Endothelial cell of umbilical vein (primary cell): ENCODE measurements around the gene ADCY5.

Experiments used
- EZH2 ChIP-seq: IDR thresholded peaks from 2 replicates; pipeline ENCODE4 v1.6.1; 2012; ENCODE audit warnings: borderline replicate concordance, low read depth, mild to moderate bottlenecking, moderate library complexity, low read length, inconsistent platforms; ENCODE audit not compliant: severe bottlenecking
- JUN ChIP-seq: IDR thresholded peaks from 2 replicates; pipeline ENCODE4 v1.6.1; 2011; ENCODE audit warnings: borderline replicate concordance, low read depth; ENCODE audit not compliant: insufficient read length, insufficient read depth
- MYC ChIP-seq: IDR thresholded peaks from one replicate; pipeline ENCODE4 v1.6.1; 2011; ENCODE audit warnings: mild to moderate bottlenecking, low read depth, low read length
- POLR2A ChIP-seq: IDR thresholded peaks from 2 replicates; pipeline ENCODE4 v1.6.1; 2012; ENCODE audit warnings: low read depth, mild to moderate bottlenecking, control low read depth, low read length
- POLR2AphosphoS5 ChIP-seq: IDR thresholded peaks from 2 replicates; pipeline ENCODE4 v1.6.1; 2012; ENCODE audit warnings: low read depth, mild to moderate bottlenecking, control low read depth, low read length, moderate library complexity; ENCODE audit not compliant: insufficient read depth
- TF ChIP-seq, protein P1 (sequence below): IDR thresholded peaks from 2 replicates; pipeline ENCODE4 v1.6.1; 2011; ENCODE audit not compliant: insufficient read depth, insufficient read length
- TF ChIP-seq, protein P2 (sequence below), 2 donors: IDR thresholded peaks; 1 replicate in 1 of 2; 2 replicates in 1 of 2; pipeline ENCODE4 v1.5.1; 2011; ENCODE audit warnings: low read length in 2 of 2, mild to moderate bottlenecking in 2 of 2, moderate library complexity in 2 of 2, control low read depth in 1 of 2, inconsistent platforms in 1 of 2, low read depth in 1 of 2; ENCODE audit not compliant: insufficient read depth in 1 of 2; ENCODE audit errors: extremely low read depth in 1 of 2

DNA sequence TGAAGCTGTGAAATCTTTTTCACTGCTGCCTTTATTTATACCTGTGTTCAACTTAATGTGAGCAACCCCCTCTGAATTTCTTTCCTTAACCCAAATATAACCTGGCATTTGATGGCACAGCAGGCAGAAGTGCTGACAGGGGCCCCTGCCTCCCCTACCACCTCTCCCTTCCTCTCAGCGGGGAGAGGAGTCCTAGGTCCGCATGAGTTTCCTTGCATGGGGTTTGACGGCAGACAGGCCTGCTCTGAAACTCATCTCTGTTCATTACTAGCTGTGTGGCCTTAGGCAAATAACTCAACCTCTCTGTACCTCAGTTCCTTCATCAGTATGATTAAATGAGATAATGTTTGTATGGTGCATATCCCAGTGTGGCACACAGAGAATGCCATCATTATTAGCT lies 167.5 kb downstream of the ADCY5 start:
- no peak for TF ChIP-seq EZH2
- TF ChIP-seq, protein P1, sequence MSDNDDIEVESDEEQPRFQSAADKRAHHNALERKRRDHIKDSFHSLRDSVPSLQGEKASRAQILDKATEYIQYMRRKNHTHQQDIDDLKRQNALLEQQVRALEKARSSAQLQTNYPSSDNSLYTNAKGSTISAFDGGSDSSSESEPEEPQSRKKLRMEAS: no peak
- no peak for TF ChIP-seq JUN
- no peak for TF ChIP-seq POLR2A
- TF ChIP-seq, protein P2, sequence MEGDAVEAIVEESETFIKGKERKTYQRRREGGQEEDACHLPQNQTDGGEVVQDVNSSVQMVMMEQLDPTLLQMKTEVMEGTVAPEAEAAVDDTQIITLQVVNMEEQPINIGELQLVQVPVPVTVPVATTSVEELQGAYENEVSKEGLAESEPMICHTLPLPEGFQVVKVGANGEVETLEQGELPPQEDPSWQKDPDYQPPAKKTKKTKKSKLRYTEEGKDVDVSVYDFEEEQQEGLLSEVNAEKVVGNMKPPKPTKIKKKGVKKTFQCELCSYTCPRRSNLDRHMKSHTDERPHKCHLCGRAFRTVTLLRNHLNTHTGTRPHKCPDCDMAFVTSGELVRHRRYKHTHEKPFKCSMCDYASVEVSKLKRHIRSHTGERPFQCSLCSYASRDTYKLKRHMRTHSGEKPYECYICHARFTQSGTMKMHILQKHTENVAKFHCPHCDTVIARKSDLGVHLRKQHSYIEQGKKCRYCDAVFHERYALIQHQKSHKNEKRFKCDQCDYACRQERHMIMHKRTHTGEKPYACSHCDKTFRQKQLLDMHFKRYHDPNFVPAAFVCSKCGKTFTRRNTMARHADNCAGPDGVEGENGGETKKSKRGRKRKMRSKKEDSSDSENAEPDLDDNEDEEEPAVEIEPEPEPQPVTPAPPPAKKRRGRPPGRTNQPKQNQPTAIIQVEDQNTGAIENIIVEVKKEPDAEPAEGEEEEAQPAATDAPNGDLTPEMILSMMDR (IDR thresholded peaks at IDR 0.05; ENCODE audit: extremely low read depth in 1 of 2, insufficient read depth in 1 of 2, low read depth in 1 of 2, low read length in 2 of 2): no peak
- no peak for TF ChIP-seq POLR2AphosphoS5
- TF ChIP-seq MYC: no peak
